ENCODE results near the gene ZBTB18. TPM values are rescaled to one million over a fixed set of nuclear protein-coding genes. Genes with fewer than 3 reads are reported as not detected.
A peak's percentile ranks its signal among the peaks of the same experiment; 100 is the strongest.

ZBTB18 gene
- total RNA-seq, 6 donors from 2014 or later = 14.8 to 29.7 (median 20.4) TPM

GRCh38 chr1:244087611-244088010, 36.5 kb downstream of the ZBTB18 start:
- TF ChIP-seq CTCF (IDR thresholded peaks at IDR 0.05) (no peak), POLR2A (IDR thresholded peaks at IDR 0.05) (no peak), EP300 (IDR thresholded peaks at IDR 0.05) (no peak), POLR2AphosphoS5 (IDR thresholded peaks at IDR 0.05) (no peak)
- DNase-seq (no peak), ATAC-seq (ENCODE audit: low FRiP score in 2 of 2) (no peak)
- Histone ChIP-seq H3K36me3 (no peaks in the 10 kb centered on the region), H3K27me3 (no peaks in the 10 kb centered on the region), H3K27ac (no peak overlapping the region), H3K4me3 (no peak overlapping the region), H3K9me3 (no peaks in the 10 kb centered on the region), H3K4me1 (no peaks in the 10 kb centered on the region)
- 84 to 88% methylated on average over 7 of the region's 7 CpGs for WGBS, 2 donors

GRCh38 chr1:244088161-244088560, 37.1 kb downstream of the ZBTB18 start:
- whole genome bisulfite sequencing, 2 donors = 66 to 77% methylated on average over 6 of the region's 6 CpGs
- Histone ChIP-seq H3K9me3 (no peaks in the 10 kb centered on the region), H3K4me3 (no peak overlapping the region), H3K4me1 (no peaks in the 10 kb centered on the region), H3K27ac (no peak overlapping the region), H3K27me3 (no peaks in the 10 kb centered on the region), H3K36me3 (no peaks in the 10 kb centered on the region)
- TF ChIP-seq POLR2A (IDR thresholded peaks at IDR 0.05) = no peak
- no peak for TF ChIP-seq EP300 (IDR thresholded peaks at IDR 0.05)
- no peak for TF ChIP-seq CTCF (IDR thresholded peaks at IDR 0.05)
- TF ChIP-seq POLR2AphosphoS5 (IDR thresholded peaks at IDR 0.05) = no peak
- DNase-seq = no peak
- ATAC-seq (ENCODE audit: low FRiP score in 2 of 2) = no peak

- no peak overlapping the region for H3K27ac ChIP-seq
Observed at GRCh38 chr1:244089561-244089960, 38.5 kb downstream of the ZBTB18 start.

GRCh38 chr1:244090645-244091044, 39.6 kb downstream of the ZBTB18 start:
- ATAC-seq (ENCODE audit: low FRiP score in 2 of 2) = no peak
- Histone ChIP-seq H3K36me3 (no peaks in the 10 kb centered on the region), H3K4me1 (no peaks in the 10 kb centered on the region), H3K4me3 (no peak overlapping the region), H3K27me3 (no peaks in the 10 kb centered on the region), H3K27ac (no peak overlapping the region), H3K9me3 (no peaks in the 10 kb centered on the region)
- no peak for DNase-seq
- no peak for TF ChIP-seq POLR2A (IDR thresholded peaks at IDR 0.05)
- TF ChIP-seq POLR2AphosphoS5 (IDR thresholded peaks at IDR 0.05) = no peak
- TF ChIP-seq CTCF (IDR thresholded peaks at IDR 0.05) = no peak
- no peak for TF ChIP-seq EP300 (IDR thresholded peaks at IDR 0.05)
- 71 to 78% methylated on average over 3 of the region's 3 CpGs for WGBS, 2 donors

More at GRCh38 chr1:244089561-244089960, 38.5 kb downstream of the ZBTB18 start:
- WGBS, 2 donors = 65 to 76% methylated on average over 8 of the region's 8 CpGs
- ATAC-seq (ENCODE audit: low FRiP score in 2 of 2) = no peak
- H3K36me3 ChIP-seq = no peaks in the 10 kb centered on the region
- H3K4me3 ChIP-seq = no peak overlapping the region
- no peaks in the 10 kb centered on the region for H3K27me3 ChIP-seq
- no peak for DNase-seq
- no peaks in the 10 kb centered on the region for H3K4me1 ChIP-seq
- no peaks in the 10 kb centered on the region for H3K9me3 ChIP-seq
- TF ChIP-seq POLR2AphosphoS5 (IDR thresholded peaks at IDR 0.05) = no peak
- no peak for TF ChIP-seq CTCF (IDR thresholded peaks at IDR 0.05)
- TF ChIP-seq EP300 (IDR thresholded peaks at IDR 0.05) = no peak
- no peak for TF ChIP-seq POLR2A (IDR thresholded peaks at IDR 0.05)

GRCh38 chr1:244092293-244092963, 41.3 kb downstream of the ZBTB18 start:
- H3K4me1 ChIP-seq = no peaks in the 10 kb centered on the region
- ATAC-seq (ENCODE audit: low FRiP score in 2 of 2) (peak in 1 of 2 donors; percentile 52), DNase-seq (no peak)
- no peaks in the 10 kb centered on the region for H3K27me3 ChIP-seq
- TF ChIP-seq EP300 (IDR thresholded peaks at IDR 0.05) (no peak), POLR2AphosphoS5 (IDR thresholded peaks at IDR 0.05) (no peak), CTCF (IDR thresholded peaks at IDR 0.05) (no peak), POLR2A (IDR thresholded peaks at IDR 0.05) (no peak)
- 62 to 66% methylated on average over 6 of the region's 6 CpGs for WGBS, 2 donors
- H3K4me3 ChIP-seq = no peak overlapping the region
- H3K9me3 ChIP-seq = no peaks in the 10 kb centered on the region
- no peaks in the 10 kb centered on the region for H3K36me3 ChIP-seq
- no peak overlapping the region for H3K27ac ChIP-seq

Measured in upper lobe of left lung (tissue), 6 donors.